Endothelial cell (in vitro differentiated cells): ENCODE results near the gene UNC119B. TPM values are rescaled to one million over a fixed set of nuclear protein-coding genes. Genes with fewer than 3 reads are reported as not detected.
A peak's percentile ranks its signal among the peaks of the same experiment; 100 is the strongest.

Experiments
- DNase-seq: peaks from one replicate; pipeline ENCODE4 v3.0.0; 2021; ENCODE audit warnings: low spot score
- H3K27ac Mint-ChIP-seq: one replicate; pipeline ENCODE4 v1.8.0; 2021; ENCODE audit warnings: mixed read lengths, inconsistent platforms; ENCODE audit not compliant: unreplicated experiment
- H3K27me3 Mint-ChIP-seq: one replicate; pipeline ENCODE4 v1.8.0; 2021; ENCODE audit warnings: mild to moderate bottlenecking, moderate library complexity, mixed read lengths, inconsistent platforms; ENCODE audit not compliant: unreplicated experiment
- H3K36me3 Mint-ChIP-seq: one replicate; pipeline ENCODE4 v1.8.0; 2021; ENCODE audit warnings: mild to moderate bottlenecking, low read depth, mixed read lengths, inconsistent platforms; ENCODE audit not compliant: unreplicated experiment
- H3K4me1 Mint-ChIP-seq: one replicate; pipeline ENCODE4 v1.8.0; 2021; ENCODE audit warnings: mild to moderate bottlenecking, mixed read lengths, inconsistent platforms; ENCODE audit not compliant: unreplicated experiment
- H3K4me3 Mint-ChIP-seq: one replicate; pipeline ENCODE4 v1.8.0; 2021; ENCODE audit warnings: mild to moderate bottlenecking, mixed read lengths, inconsistent platforms; ENCODE audit not compliant: unreplicated experiment
- H3K9me3 Mint-ChIP-seq: one replicate; pipeline ENCODE4 v1.8.0; 2021; ENCODE audit warnings: mixed read lengths, inconsistent platforms; ENCODE audit not compliant: unreplicated experiment
- CTCF ChIP-seq: fragments of 200-600 bp; sonication (generic); IDR thresholded peaks from one replicate; pipeline ENCODE4 v1.5.0; 2021; ENCODE audit warnings: antibody characterized with exemption; ENCODE audit not compliant: unreplicated experiment
- total RNA-seq: library from RNA; stranded (reverse); fragmentation: NEBNext Ultra II Directional; extraction: Animal tissue kit (Norgen Biotek cat#: 25700); gene quantifications from one replicate; pipeline ENCODE4 v1.2.1, GENCODE V29; 2021; ENCODE audit not compliant: unreplicated experiment

Gene UNC119B
- total RNA-seq, 1 donor from 2014 or later = 35.0 TPM

- H3K27ac Mint-ChIP-seq = no peak overlapping the region
- no peak overlapping the region for H3K4me3 Mint-ChIP-seq
- H3K9me3 Mint-ChIP-seq = no peaks in the 10 kb centered on the region
- no peak for TF ChIP-seq CTCF
- DNase-seq = no peak
- peaks cover 12% of the 10 kb centered on the region for H3K27me3 Mint-ChIP-seq
- peaks cover 3% of the 10 kb centered on the region for H3K36me3 Mint-ChIP-seq
- H3K4me1 Mint-ChIP-seq = peaks cover 15% of the 10 kb centered on the region
These were observed 1.6 kb upstream of the UNC119B start for GRCh38 chr12:120708651-120709050.

- Mint-ChIP-seq H3K36me3 (peaks cover 3% of the 10 kb centered on the region), H3K27me3 (peaks cover 12% of the 10 kb centered on the region), H3K27ac (no peak overlapping the region), H3K4me3 (peak overlapping the region; percentile 90), H3K9me3 (no peaks in the 10 kb centered on the region), H3K4me1 (peaks cover 15% of the 10 kb centered on the region)
- peak; percentile 20 for DNase-seq
- no peak for TF ChIP-seq CTCF
These were observed 593 bp downstream of the UNC119B start for GRCh38 chr12:120710805-120711296.

DNA sequence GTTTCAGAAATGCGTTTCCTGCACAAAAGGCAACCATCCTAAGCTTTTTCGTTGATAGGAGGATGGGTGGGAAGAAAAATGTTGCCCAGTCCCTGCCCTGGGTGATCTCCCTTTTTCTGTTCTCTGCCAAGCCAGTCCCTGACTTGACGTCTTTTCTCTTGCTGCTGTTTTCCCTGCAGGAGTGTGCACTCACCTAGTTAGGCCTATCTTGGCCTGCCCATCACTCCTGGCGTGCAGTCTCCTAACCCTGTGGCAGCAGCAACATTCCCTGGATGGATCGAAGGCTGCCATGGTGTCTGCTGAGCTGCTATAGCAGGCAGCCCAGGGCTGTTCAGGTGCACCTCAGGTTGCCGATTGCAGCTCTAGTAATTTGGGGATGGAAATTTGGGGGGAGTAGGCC, 1.2 kb downstream of the UNC119B start:
- no peaks in the 10 kb centered on the region for H3K9me3 Mint-ChIP-seq
- no peak for DNase-seq
- peaks cover 12% of the 10 kb centered on the region for H3K27me3 Mint-ChIP-seq
- H3K27ac Mint-ChIP-seq = peak overlapping the region; percentile 34
- TF ChIP-seq CTCF = no peak
- H3K4me3 Mint-ChIP-seq = peak overlapping the region; percentile 90
- H3K4me1 Mint-ChIP-seq = peaks cover 15% of the 10 kb centered on the region
- H3K36me3 Mint-ChIP-seq = peaks cover 5% of the 10 kb centered on the region

- peaks cover 13% of the 10 kb centered on the region for H3K36me3 Mint-ChIP-seq
These were observed 2.4 kb downstream of the UNC119B start for GRCh38 chr12:120712610-120713009.

More at GRCh38 chr12:120712610-120713009, 2.4 kb downstream of the UNC119B start:
- no peak overlapping the region for H3K27ac Mint-ChIP-seq
- no peak for TF ChIP-seq CTCF
- no peak overlapping the region for H3K4me3 Mint-ChIP-seq
- H3K4me1 Mint-ChIP-seq = peaks cover 15% of the 10 kb centered on the region
- peaks cover 12% of the 10 kb centered on the region for H3K27me3 Mint-ChIP-seq
- DNase-seq = no peak
- H3K9me3 Mint-ChIP-seq = no peaks in the 10 kb centered on the region
